Muscle layer of colon (tissue), 2 donors: ENCODE data around the gene ARHGAP24.
"Not testable (repeated sequence)": the region's sequence is repeated elsewhere in the genome, so short reads cannot be mapped to it uniquely, and the experiment has no call there.

Experiments used
- H3K27ac ChIP-seq: one replicate; pipeline ENCODE4 v1.7.0; 2013; ENCODE audit warnings: low read depth, mild to moderate bottlenecking, low read length, moderate library complexity
- H3K27me3 ChIP-seq, 2 donors: one replicate each; pipeline ENCODE4 v1.7.0; 2013; ENCODE audit warnings: low read length in 2 of 2, mild to moderate bottlenecking in 2 of 2; ENCODE audit not compliant: insufficient read depth in 2 of 2, control insufficient read depth in 1 of 2
- H3K36me3 ChIP-seq: one replicate; pipeline ENCODE4 v1.7.0; 2013; ENCODE audit warnings: mild to moderate bottlenecking, low read length; ENCODE audit not compliant: insufficient read depth
- H3K4me1 ChIP-seq: one replicate; pipeline ENCODE4 v1.7.0; 2013; ENCODE audit warnings: mild to moderate bottlenecking, low read length; ENCODE audit not compliant: insufficient read depth
- H3K4me3 ChIP-seq, 2 donors: one replicate each; pipeline ENCODE4 v1.7.0; 2013; ENCODE audit warnings: low read length in 2 of 2, low read depth in 1 of 2, mild to moderate bottlenecking in 1 of 2, moderate library complexity in 1 of 2
- H3K9ac ChIP-seq: one replicate; pipeline ENCODE4 v1.7.0; 2013; ENCODE audit warnings: low read length
- H3K9me3 ChIP-seq: one replicate; pipeline ENCODE4 v1.7.0; 2013; ENCODE audit warnings: mild to moderate bottlenecking, low read length
- donor health status: abdominal sarcoma.
- donor health status: Adenocarcinoma of cecum.

Gene ARHGAP24

DNA sequence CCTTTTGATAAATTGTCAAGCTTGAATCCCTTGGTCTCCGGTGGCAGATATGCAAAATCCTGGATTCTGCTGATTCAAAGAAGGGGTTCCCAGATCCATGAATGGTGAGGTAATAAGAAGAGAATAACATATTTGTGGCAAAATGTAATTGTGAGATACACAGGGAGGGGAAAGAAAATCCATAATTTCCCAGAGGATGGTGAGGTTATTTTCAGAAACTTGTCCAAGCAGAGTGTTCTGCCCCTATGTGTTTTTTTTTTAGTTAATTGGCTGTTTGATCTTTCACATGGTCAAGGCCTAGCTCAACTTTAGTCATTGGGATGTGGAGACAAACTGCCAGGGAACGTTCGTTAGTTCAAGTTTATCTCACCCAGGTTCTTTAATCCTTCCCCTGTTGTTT is 476.1 kb downstream of the ARHGAP24 start:
- Histone ChIP-seq H3K27me3 (no peaks in the 10 kb centered on the region), H3K4me3 (no peak overlapping the region), H3K36me3 (no peaks in the 10 kb centered on the region), H3K9ac (no peak overlapping the region), H3K9me3 (no peaks in the 10 kb centered on the region), H3K4me1 (no peaks in the 10 kb centered on the region), H3K27ac (no peak overlapping the region)

DNA sequence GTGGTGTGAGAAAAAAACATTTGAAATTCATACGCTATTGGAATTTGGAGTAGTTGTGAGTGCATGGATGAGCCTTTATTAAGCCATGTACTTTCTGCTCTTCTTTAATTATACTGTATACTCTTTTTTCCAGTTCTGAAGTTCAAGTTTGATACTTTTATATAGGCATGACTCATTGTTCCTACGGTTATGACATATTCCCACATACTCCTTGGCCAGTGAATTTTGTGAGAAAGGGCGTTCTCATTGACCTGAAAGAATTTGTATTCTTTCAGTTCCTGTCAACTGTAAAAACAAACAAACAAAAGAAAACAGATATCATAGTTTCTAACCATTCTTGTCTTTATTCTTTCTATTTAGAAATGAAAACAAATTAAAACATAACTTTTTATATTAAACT is 477.6 kb downstream of the ARHGAP24 start:
- H3K9ac ChIP-seq = no peak overlapping the region
- no peak overlapping the region for H3K27ac ChIP-seq
- H3K9me3 ChIP-seq = no peaks in the 10 kb centered on the region
- no peak overlapping the region for H3K4me3 ChIP-seq
- no peaks in the 10 kb centered on the region for H3K36me3 ChIP-seq
- no peaks in the 10 kb centered on the region for H3K27me3 ChIP-seq
- no peaks in the 10 kb centered on the region for H3K4me1 ChIP-seq

DNA sequence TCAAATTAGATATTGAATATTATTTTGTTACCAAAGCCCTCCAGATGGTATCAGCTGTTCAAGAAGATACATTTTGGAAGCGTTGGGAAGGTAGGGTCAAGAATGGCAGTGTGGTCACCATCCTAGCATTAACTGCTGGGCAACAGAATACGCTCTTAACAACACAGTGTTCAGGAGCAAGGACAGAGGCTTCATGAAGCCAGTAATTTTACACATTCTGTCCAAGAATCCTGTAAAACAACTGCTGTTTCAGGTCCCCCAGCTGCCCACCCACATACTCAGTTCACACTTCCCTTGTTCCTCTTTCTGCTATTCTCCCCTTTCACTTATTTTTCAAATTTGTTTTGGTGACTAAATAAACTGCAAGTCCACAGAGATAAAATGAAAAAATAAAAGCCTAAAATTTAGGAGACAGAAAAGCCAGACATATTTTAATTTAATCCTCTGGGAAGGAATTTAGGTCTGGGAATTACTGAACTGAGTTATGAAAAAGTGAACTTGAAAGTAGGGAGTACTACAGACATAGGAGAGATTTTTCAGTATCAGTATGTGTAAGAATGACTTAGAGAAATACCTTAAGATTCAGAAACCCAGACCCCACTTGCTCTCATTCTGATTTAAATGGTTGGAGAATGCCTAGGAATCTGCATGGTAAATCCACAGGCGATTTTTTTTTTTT is 478.2 kb downstream of the ARHGAP24 start:
- Histone ChIP-seq H3K27me3 (no peaks in the 10 kb centered on the region), H3K4me1 (no peaks in the 10 kb centered on the region), H3K4me3 (no peak overlapping the region), H3K9ac (no peak overlapping the region), H3K27ac (no peak overlapping the region), H3K36me3 (no peaks in the 10 kb centered on the region), H3K9me3 (no peaks in the 10 kb centered on the region)

DNA sequence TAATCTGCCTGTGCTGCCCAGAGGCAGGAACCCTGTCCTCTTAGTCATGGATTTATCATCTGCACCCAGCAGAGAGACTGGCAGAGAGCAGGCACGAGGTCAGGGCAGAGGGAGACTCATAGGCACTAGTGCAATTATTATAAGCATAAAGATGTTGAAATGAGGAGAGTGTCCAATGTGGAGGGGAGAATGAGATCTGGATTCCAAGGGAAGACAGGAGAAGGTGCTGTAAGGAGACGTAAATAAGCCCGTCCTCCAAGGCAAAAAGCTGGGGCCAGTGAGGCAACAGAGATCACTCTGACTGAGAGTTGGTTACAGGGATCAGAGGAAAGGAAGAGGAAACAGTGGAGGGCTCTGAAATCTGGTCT is 478.7 kb downstream of the ARHGAP24 start:
- Histone ChIP-seq H3K27me3 (no peaks in the 10 kb centered on the region), H3K9me3 (no peaks in the 10 kb centered on the region), H3K4me3 (no peak overlapping the region), H3K27ac (no peak overlapping the region), H3K9ac (no peak overlapping the region), H3K36me3 (no peaks in the 10 kb centered on the region), H3K4me1 (no peaks in the 10 kb centered on the region)

DNA sequence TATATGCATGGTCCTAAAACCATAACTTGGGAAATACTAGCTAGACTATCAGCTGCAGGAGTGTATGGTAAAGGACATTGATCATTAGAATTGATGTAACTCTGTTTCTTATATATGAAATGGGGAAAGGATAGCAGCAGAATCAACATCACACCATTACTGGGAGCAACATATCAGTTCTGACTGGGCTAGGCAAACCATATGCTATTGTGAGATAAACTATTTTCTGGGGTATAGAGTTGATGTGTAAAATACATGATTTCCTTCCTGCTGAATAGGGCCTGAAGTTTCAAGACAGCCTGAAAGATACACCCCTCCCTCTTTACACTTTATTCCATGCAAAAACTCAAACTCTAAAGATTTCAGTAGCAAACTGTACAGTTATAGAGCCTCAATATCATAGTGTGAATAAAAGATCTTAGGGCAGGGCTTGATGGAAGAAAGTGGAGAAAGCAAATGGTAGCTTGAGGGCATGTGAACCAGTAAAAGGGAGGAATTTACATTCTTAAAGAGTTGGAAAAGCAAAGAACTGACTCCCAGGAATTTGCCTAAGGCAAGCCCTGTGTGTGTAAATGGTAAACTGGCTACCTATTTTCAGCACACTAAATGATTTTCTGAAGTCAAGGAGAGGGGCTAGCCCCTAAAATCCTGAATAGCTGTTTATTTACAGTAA is 480.8 kb downstream of the ARHGAP24 start:
- no peaks in the 10 kb centered on the region for H3K9me3 ChIP-seq
- H3K4me3 ChIP-seq = no peak overlapping the region
- H3K4me1 ChIP-seq = no peaks in the 10 kb centered on the region
- no peak overlapping the region for H3K27ac ChIP-seq
- no peaks in the 10 kb centered on the region for H3K27me3 ChIP-seq
- no peak overlapping the region for H3K9ac ChIP-seq
- H3K36me3 ChIP-seq = no peaks in the 10 kb centered on the region

DNA sequence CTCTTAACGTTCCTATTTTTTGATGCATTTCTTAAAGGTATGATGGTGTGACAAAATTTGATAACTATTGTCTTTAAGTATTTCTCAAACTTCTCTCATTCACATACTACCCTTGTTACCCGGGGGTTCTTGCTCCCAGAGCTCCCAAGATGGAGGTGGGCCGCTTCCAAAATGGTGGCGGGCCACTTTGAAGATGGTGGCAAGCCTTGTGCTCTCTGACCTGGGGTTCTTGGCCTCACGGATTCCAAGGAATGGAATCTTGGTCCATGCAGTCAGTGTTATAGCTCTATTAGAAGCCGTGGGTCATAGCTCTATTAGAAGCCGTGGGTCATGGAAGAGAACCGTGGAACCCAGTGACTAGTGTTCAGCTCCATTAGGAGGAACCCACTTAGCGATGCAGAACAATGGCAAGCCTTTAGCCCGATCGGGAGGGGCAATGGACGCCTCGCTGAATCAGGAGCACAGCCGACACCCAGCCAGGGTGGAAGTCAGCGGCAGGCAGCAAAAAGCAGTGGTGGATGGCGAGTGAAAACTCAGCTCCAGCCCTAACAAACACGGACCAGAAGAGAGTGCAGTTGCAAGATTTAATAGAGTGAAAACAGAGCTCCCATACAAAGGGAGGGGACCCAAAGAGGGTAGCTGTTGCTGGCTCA is 481.5 kb downstream of the ARHGAP24 start:
- H3K36me3 ChIP-seq = no peaks in the 10 kb centered on the region
- no peak overlapping the region for H3K27ac ChIP-seq
- no peak overlapping the region for H3K9ac ChIP-seq
- H3K9me3 ChIP-seq = no peaks in the 10 kb centered on the region
- H3K4me3 ChIP-seq = no peak overlapping the region
- H3K4me1 ChIP-seq = no peaks in the 10 kb centered on the region
- no peaks in the 10 kb centered on the region for H3K27me3 ChIP-seq

DNA sequence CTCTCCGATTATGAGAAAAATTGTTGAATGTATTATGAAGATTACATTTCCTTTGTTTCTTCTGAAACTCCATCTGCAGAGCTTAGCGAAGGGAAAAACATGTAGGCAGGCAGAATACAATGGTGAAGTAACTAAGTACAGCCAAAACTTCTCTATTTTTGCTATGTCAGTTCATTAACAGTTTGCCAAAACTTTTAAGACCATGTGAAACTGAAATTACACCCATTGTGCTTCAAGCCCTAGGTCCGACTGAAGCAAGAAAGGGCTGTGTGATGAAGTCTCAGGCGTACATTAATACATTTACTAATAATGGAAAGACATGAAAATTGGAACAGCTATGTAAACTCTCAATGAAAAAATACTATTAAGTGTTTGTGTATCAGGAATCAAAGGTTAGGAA is 486.9 kb downstream of the ARHGAP24 start:
- Histone ChIP-seq H3K4me3 (no peak overlapping the region), H3K4me1 (peaks cover 13% of the 10 kb centered on the region), H3K9ac (no peak overlapping the region), H3K9me3 (no peaks in the 10 kb centered on the region), H3K27me3 (no peaks in the 10 kb centered on the region), H3K36me3 (no peaks in the 10 kb centered on the region), H3K27ac (no peak overlapping the region)

DNA sequence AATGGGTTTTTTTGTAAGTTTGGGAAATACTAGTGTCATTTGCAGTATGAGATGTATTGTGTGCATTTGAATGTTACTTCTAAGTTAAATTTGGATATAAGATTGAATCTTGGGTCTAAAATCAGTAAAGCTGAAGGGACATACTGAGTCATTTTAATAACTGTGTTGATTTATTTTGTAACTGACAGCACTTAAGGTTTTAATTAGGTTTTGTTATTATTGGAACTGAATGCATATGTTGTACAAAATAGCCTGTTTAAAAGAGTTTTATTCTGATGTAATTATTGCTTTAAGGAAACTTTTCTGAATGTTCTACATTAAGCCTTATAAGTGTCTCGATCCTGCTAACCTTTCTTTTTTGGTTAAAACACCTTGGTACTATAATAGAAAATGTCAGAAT is 488.3 kb downstream of the ARHGAP24 start:
- no peaks in the 10 kb centered on the region for H3K36me3 ChIP-seq
- no peaks in the 10 kb centered on the region for H3K27me3 ChIP-seq
- H3K9ac ChIP-seq = no peak overlapping the region
- peaks cover 16% of the 10 kb centered on the region for H3K4me1 ChIP-seq
- no peak overlapping the region for H3K4me3 ChIP-seq
- no peaks in the 10 kb centered on the region for H3K9me3 ChIP-seq
- no peak overlapping the region for H3K27ac ChIP-seq

DNA sequence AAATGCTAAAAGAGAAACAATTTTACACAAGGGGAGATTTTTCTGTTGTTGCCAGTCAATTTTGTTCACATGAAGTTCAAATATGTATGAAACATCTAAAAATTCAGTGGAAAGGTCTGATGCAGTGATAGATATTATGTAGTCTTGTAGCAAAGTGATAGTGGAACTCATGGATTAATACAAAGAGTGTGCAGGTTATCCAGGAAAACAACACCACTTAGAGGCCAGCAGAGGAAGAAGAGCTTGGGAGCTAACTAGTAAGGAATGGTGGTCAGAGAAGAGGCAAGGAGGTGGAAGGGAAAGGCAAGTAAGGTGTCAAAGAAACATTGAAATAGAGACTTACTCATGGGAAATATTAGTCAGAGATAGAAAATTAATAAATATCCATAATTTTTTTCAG is 489.3 kb downstream of the ARHGAP24 start:
- H3K4me3 ChIP-seq = no peak overlapping the region
- H3K9ac ChIP-seq = no peak overlapping the region
- H3K4me1 ChIP-seq = peaks cover 16% of the 10 kb centered on the region
- no peaks in the 10 kb centered on the region for H3K36me3 ChIP-seq
- H3K27me3 ChIP-seq = no peaks in the 10 kb centered on the region
- H3K9me3 ChIP-seq = no peaks in the 10 kb centered on the region
- no peak overlapping the region for H3K27ac ChIP-seq

DNA sequence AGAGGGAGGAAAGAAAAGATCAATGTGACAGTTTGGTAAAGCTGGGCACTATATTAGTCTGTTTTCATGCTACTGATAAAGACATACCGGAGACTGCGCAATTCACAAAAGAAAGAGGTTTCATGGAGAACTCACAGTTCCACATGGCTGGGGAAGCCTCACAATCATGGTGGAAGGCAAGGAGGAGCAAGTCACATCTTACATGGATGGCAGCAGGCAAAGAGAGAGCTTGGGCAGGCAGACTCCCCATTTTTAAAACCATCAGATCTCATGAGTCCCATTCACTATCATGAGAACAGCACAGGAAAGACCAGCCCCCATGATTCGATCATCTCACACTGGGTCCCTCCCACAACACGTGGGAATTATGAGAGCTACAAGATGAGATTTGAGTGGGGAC is 490.1 kb downstream of the ARHGAP24 start:
- H3K4me3 ChIP-seq = not testable (repeated sequence)

DNA sequence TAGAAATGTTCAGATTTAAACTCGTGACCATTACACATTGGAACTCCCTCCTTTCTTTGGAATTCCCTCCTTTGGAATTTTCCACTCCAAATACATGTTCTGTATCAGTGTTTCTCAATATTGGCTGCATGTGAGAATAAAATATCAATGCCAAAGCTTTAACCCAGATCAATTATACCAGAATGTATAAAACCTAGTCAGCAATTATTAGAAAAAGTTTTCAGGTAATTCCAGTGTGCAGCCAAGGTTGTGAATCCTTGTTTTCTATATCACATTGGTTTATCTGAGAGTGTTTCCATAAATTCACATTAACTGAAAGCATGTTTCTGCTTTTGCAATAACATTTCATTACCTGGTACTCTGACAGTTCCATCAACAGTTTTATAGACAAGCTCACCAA is 490.6 kb downstream of the ARHGAP24 start:
- no peak overlapping the region for H3K9ac ChIP-seq
- H3K4me1 ChIP-seq = peaks cover 16% of the 10 kb centered on the region
- H3K36me3 ChIP-seq = no peaks in the 10 kb centered on the region
- no peak overlapping the region for H3K4me3 ChIP-seq
- H3K27ac ChIP-seq = no peak overlapping the region
- no peaks in the 10 kb centered on the region for H3K27me3 ChIP-seq
- H3K9me3 ChIP-seq = no peaks in the 10 kb centered on the region

More for the DNA sequence above, 490.1 kb downstream of the ARHGAP24 start:
- not testable (repeated sequence) for H3K27ac ChIP-seq, H3K9me3 ChIP-seq, H3K9ac ChIP-seq, H3K36me3 ChIP-seq, H3K27me3 ChIP-seq
- H3K4me1 ChIP-seq = peaks cover 16% of the 10 kb centered on the region

DNA sequence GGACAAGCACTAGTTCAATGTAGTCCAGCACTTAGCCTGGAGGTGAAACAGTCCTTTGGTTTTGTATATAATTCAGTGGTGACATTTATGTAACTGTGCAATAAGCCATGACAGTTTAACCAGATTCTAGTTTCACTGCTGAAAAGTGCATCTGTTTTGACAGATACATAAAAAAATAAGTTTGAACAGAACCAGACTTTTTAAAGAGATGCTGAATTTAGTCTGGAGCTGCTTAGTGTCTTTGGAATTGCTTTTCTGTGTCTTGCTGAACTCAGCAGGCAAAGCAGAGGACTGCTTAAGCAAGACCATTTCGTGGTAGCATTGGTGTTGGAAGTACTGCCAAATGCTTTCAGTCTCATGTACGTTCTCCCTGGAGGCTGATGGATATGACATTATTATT is 491.4 kb downstream of the ARHGAP24 start:
- H3K27me3 ChIP-seq = no peaks in the 10 kb centered on the region
- H3K9me3 ChIP-seq = no peaks in the 10 kb centered on the region
- no peaks in the 10 kb centered on the region for H3K36me3 ChIP-seq
- H3K9ac ChIP-seq = no peak overlapping the region
- no peak overlapping the region for H3K27ac ChIP-seq
- no peak overlapping the region for H3K4me3 ChIP-seq
- peaks cover 16% of the 10 kb centered on the region for H3K4me1 ChIP-seq
